Measurements from ENCODE around the gene IGSF3. TPM values are rescaled to one million over a fixed set of nuclear protein-coding genes. Genes with fewer than 3 reads are reported as not detected.

IGSF3 gene
- total and polyA plus RNA-seq, 2 of the 13 experiments (the other 11 are each of a cell fraction or from before 2014, with no cell fraction given) = 0.11 to 0.16 TPM

- TF ChIP-seq, protein P1, sequence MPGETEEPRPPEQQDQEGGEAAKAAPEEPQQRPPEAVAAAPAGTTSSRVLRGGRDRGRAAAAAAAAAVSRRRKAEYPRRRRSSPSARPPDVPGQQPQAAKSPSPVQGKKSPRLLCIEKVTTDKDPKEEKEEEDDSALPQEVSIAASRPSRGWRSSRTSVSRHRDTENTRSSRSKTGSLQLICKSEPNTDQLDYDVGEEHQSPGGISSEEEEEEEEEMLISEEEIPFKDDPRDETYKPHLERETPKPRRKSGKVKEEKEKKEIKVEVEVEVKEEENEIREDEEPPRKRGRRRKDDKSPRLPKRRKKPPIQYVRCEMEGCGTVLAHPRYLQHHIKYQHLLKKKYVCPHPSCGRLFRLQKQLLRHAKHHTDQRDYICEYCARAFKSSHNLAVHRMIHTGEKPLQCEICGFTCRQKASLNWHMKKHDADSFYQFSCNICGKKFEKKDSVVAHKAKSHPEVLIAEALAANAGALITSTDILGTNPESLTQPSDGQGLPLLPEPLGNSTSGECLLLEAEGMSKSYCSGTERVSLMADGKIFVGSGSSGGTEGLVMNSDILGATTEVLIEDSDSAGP (CRISPR knock-in tag; IDR thresholded peaks at IDR 0.05; ENCODE audit: borderline replicate concordance) = peak; percentile 65; the same call in 1 of the 2 replicates
- TF ChIP-seq ZNF563 (CRISPR knock-in tag; IDR thresholded peaks at IDR 0.05) (peak; percentile 91), ARNT2 (CRISPR knock-in tag; IDR thresholded peaks at IDR 0.05; ENCODE audit: low read depth) (peak; percentile 54), TAF1 (CRISPR knock-in tag; IDR thresholded peaks at IDR 0.05) (peak; percentile 72), SRSF1 (optimal IDR thresholded peaks at IDR 0.05; ENCODE audit: low read depth, low read length) (peak; percentile 42), MAX (IDR thresholded peaks at IDR 0.05) (peak; percentile 86), CBX5 (CRISPR knock-in tag; IDR thresholded peaks at IDR 0.05; ENCODE audit: borderline replicate concordance) (0 out of 2 replicates have a peak, but pooled peaks have one; percentile 37), AGO2 (optimal IDR thresholded peaks at IDR 0.05; ENCODE audit: low read depth, low read length) (peak; percentile 83), ZKSCAN1 (IDR thresholded peaks at IDR 0.05; ENCODE audit: low read length) (no peak), WIZ (CRISPR knock-in tag; IDR thresholded peaks at IDR 0.05) (no peak), CENPX (CRISPR knock-in tag; IDR thresholded peaks at IDR 0.05) (no peak), KDM4B (CRISPR knock-in tag; IDR thresholded peaks at IDR 0.05) (peak; percentile 23; the same call in 1 of the 2 replicates), ZNF574 (CRISPR knock-in tag; IDR thresholded peaks at IDR 0.05) (peak; percentile 34; the same call in 1 of the 2 replicates), GABPB1 (CRISPR knock-in tag; IDR thresholded peaks at IDR 0.05) (peak; percentile 71), FOXM1 (CRISPR knock-in tag; IDR thresholded peaks at IDR 0.05) (no peak), HNF1A (IDR thresholded peaks at IDR 0.05; ENCODE audit: low read depth) (no peak), HNF1A (CRISPR knock-in tag; IDR thresholded peaks at IDR 0.05; ENCODE audit: borderline replicate concordance) (0 out of 2 replicates have a peak, but pooled peaks have one; percentile 26), FOXA3 (CRISPR knock-in tag; IDR thresholded peaks at IDR 0.05) (peak; percentile 9; the same call in 1 of the 2 replicates), MEF2D (CRISPR knock-in tag; IDR thresholded peaks at IDR 0.05) (no peak)
- TF ChIP-seq, protein P2, sequence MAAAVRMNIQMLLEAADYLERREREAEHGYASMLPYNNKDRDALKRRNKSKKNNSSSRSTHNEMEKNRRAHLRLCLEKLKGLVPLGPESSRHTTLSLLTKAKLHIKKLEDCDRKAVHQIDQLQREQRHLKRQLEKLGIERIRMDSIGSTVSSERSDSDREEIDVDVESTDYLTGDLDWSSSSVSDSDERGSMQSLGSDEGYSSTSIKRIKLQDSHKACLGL (CRISPR knock-in tag; IDR thresholded peaks at IDR 0.05) = no peak; the same call in 1 of the 2 replicates
Observed at GRCh38 chr1:116570358-116571214, 96.9 kb downstream of the IGSF3 start, which contains the start of gene CD58 (continued).
